GM19328 (cell line): Measurements from ENCODE around the gene SLC26A5.
"Not testable (repeated sequence)": the region's sequence is repeated elsewhere in the genome, so short reads cannot be mapped to it uniquely, and the experiment has no call there.

Experiments
- ATAC-seq: cut with Tn5 transposase; IDR thresholded peaks from one replicate; pipeline ENCODE4 v1.9.1; 2021; ENCODE audit warnings: mild to moderate bottlenecking, moderate library complexity; ENCODE audit not compliant: unreplicated experiment

The SLC26A5 gene

DNA sequence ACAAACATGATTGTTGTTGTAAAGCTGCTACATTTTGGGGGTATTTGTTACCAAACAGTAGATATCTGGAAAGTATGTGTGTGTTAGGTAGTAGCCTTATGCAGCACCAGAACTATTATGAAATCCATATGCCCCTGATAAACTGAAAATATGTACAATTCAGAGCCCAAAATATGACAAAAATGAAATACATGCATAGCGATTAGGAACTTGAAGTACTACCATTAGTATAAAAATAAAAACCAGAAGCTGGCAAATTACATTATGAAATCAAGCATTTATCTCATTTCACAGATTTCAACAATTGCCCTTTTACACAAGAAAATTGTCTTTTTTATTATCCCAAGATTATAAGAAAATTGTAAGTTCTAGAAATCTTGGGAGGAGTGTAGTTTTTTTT lies 33.9 kb downstream of the SLC26A5 start:
- no peak for ATAC-seq

DNA sequence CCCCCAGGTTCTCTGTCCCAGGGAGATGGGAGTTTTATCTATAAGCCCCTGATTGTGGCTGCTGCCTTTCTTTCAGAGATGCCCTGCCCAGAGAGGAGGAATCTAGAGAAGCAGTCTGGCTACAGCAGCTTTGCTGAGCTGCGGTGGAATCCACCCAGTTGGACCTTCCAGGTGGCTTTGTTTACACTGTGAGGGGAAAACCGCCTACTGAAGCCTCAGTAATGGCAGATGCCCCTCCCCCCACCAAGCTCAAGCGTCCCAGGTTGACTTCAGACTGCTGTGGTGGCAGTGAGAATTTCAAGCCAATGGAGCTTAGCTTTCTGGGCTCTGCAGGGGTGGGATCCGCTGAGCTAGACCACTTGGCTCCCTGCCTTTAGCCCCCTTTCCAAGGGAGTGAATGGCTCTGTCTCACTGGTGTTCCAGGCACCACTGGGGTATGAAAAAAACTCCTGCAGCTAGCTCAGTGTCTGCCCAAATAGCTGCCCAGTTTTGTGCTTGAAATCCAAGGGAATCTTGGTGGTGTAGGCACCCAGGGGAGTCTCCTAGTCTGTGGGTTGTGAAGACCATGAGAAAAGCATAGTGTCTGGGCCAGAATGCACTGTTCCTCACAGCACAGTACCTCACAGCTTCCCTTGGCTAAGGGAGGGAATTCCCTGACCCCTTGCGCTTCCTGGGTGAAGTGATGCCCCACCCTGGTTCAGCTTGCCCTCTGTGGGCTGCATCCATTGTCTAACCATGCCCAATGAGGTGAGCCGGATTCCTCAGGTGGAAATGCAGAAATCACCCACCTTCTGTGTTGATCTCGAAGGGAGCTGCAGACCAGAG lies 40.0 kb downstream of the SLC26A5 start:
- not testable (repeated sequence) for ATAC-seq

DNA sequence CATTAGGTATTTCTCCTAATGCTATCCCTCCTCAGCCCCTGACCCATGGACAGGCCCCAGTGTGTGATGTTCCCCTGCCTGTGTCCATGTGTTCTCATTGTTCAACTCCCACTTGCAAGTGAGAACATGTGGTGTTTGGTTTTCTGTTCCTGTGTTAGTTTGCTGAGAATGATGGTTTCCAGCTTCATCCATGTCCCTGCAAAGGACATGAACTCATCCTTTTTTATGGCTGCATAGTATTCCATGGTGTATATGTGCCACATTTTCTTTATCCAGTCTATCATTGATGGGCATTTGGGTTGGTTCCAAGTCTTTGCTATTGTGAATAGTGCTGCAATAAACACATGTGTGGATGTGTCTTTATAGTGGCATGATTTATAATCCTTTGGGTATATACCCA lies 46.3 kb downstream of the SLC26A5 start:
- not testable (repeated sequence) for ATAC-seq

DNA sequence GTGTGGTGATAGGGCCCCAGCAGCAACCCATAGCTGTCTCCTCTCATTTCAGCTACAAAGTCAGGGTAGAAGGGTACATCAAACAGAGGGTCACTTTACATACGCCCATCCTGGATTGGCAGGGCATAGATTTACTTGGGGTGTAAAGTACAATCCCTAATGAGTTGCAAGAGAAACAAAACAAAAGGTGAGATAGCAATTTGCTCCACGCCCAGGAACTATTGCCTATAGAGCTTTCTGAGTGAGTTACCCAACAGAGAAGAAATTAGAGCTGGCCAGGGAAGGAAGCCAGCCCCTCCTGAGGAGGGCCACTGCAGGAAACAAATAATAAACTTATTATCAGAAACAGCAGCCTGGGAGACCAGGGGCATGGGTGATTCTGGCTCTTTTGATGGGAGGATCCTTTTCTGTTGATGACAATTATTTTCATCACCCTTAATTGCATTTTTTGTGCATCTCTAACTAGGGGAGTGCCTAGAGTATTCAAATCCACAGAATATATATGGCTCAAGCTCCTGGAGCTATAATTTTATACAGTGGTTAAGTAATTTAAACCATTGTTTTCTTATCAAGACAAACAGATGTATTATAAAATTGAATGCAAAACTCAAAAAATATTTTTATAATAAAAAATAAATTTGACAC lies 47.4 kb downstream of the SLC26A5 start:
- no peak for ATAC-seq

DNA sequence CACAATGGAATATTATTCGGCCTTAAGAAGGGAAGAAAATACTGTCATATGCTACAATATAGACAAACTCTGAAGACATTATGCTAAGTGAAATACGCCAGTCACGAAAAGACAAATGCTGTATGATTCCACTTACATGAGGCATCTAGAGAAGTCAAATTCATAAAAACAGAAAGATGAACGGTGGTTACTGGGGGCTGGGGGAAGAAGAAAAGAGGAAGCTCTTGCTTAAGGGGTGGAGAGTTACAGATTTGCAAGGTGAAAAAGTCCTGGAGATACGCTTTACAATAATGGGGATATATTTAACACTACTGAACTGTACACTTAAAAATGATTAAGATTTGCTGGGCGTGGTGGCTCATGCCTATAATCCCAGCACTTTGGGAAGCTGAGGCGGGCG lies 49.5 kb downstream of the SLC26A5 start:
- no peak for ATAC-seq

DNA sequence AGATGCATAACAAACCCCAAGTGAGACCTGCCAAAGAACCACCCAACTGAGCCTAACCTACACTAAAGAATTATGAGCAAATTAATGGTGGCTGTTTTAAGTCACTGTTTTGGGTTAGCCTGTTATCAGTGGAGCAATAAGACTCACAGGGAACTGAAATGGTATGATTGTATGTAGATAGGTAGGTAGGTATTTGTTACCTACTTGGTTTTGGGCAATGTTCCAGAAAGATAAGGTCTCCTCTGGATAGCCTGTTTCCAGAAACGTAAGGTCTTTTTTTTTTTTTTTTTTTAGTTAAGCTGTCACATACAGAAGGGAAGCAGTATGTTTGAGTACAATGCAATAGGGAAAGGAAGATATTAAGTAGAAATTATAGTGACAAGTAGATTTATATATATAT lies 50.9 kb downstream of the SLC26A5 start:
- no peak for ATAC-seq

DNA sequence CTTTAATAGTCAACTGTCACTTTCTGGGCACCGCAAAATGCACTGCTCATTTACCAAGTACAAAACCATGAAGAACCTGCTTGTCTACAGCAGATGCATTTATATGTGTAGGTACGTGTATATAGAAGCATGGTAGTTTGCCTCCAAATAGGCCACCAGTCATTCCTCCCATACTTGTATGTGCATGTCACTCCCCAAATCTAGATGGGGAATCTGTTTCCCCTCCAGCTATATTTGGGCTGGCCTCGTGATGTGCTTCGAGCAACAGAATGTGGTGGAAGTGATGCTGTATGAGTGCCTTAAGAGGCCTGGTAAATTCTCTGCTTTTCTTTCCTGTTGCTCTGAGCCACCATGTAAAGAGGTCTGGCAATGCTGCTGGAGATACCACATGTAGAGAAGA lies 51.4 kb downstream of the SLC26A5 start:
- ATAC-seq: no peak

DNA sequence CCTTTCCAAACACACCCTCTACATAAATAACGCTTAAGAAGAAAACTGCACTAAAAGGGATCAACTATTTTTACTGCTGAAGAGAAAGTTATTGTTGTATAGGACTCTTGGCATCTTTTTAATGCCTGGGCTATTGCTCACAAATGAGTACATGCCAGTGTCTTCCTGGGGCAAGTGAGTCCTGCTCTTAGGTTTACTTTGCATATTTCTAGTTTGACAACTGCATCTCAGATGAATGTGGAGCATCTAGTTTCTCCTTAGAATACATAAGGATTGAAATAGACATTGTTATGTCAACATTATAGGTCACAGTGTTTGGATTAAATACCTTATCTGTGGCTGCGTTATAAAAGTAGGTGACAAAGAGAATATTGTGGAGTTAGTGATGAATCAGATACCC lies 54.0 kb downstream of the SLC26A5 start:
- ATAC-seq: no peak

DNA sequence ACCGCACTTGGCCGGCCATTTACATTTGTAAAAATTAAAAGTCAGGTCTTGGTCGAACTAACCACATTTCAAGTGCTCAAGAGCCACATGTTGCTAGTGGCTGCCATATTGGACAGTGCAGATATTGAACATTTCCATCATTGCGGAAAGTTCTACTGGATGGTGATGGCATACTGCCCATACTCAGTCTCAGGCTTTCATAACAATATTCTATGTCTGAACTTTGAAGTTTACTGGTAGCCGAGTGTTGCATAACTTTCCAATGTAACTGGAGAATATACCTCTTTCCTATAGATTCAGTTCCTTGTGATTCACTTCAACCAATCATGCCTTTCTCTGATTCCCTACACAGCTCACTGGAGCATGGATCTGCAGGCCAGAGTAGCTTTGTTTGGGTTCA lies 54.9 kb downstream of the SLC26A5 start:
- no peak for ATAC-seq

DNA sequence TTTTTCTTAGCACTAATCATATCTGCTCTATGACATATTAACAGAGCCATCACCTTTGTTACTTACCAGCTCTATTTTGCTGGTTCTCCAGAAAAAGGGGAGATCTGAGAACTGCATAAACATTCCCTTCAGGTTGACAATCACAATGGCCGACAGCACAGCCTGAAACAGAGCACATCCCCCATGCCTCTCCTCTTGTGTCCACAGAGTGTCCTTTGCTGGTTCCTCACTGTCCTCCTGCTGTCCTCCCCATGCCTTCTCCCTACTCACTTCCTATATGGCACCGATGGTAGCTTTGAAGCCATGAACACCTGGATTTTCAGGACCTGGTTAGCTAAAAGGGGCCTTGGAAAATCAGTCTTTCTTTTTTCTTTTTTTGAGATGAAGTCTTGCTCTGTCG lies 56.7 kb downstream of the SLC26A5 start:
- no peak for ATAC-seq

DNA sequence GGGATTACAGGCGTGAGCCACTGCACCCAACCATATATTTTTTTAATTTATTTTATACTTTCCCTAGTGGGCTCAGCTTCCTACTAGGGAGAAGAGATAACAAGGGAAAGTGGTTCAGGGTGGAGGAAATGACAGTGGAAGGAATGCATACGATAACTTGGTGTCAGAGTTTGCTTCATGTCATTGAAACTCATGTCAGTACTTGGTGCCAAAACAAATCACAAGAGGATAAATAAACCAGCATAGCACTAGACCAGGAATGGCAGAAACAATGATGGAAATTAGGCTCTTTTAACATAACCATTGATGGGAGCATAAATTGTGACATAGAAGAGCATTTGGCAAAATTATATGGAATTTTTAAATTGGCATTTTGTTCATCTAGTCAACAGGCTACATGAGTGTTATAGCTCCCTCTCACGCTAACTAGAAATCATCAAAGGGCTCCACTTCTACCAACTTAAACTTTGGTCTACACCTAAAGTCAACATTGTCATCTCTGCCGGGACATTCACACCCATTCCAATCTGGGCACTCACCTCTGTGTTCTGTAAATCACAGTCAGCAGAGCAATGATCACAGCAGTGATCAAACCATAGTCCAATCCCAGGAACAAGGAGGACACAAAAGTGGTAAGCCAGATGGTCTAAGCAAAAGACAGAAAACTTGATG lies 57.4 kb downstream of the SLC26A5 start:
- ATAC-seq: no peak

DNA sequence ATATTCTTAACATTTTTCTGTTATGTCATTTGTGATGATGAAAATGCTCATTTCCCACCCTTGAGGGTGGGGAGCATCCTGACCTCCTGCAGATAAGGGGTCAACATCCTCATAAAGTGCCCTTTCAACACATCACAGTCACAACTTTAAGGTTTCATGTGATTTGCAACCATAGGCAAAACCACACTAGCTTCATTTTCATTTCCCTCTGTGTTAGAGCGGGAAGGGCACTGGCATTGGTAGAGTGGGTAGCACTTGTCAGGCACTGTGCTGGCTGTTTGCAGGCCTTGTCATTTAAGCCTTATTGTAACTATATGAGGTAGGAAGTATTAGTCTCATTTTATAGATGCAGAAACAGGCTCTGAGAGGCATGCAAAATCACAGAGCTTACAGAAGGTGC lies 58.8 kb downstream of the SLC26A5 start:
- ATAC-seq: no peak

DNA sequence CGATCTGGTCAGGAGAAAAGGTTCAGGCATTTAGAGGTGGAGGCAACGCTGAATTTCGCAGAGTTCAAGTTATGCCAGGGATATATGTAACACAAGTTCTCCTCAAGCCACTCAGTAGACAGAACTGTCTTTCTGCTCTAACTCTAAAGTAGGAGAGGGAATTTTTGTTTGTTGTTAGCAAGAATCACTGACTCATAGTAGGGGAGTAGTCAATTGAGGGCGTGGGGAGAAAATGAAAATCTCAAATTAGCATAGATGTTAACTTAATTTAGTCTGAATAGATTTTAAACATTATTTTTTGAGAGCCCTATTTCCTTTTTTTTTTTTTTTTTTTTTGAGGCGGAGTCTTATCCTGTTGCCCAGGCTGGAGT lies 64.0 kb downstream of the SLC26A5 start:
- no peak for ATAC-seq

DNA sequence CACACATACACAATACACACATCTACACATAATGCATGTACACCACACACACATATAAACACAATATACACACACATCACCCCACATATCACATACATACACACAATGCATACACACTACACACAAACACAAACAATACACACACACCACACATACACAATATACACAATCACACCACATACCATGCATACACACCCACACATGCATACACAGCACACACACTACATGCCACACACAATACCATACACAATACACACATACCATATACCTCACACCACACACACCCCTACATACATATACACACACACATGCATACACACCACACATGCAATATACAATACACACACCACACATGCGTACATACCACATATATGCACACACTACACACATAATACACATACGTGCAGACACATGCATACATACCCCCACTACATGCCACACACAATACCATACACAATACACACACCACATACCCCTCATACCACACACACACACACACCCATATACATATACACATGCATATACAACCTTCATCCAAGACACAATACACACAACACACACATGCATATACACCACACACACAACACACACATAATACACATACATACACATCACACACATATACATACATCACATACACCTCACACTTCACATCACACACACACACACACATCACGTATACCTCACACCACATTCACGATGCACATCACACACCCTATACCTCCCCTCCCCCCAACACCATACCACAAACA lies 64.6 kb downstream of the SLC26A5 start:
- no peak for ATAC-seq

DNA sequence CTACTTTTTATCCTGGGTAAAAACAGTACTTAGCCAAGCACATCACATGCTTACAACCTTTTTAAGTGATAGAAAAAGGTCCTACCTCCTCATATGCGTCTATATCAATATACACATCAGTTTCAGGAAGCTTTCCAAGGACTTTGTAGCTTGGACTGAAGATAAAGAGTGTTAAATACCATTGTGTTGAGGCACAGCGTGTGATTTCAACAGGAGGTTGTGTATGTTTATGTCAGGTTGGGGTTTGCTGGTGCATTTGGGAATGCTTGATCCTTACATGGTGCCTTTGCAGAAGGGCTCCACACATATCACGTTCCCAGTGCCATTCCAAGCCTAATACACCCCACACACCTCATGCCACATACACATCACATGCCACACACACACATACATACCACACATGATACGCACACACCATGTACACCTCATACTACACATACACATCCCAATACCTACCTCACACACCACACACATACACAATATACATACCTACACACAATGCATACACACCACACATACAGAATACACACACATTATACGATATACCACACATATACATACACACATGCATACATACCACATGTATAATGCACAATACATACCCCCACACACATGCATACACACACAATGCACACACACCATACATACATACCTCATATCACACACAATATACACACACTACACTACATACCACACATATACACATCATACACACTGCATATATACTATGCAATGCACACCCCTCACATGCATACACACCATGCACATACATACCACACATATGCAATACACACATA lies 65.4 kb downstream of the SLC26A5 start:
- no peak for ATAC-seq

DNA sequence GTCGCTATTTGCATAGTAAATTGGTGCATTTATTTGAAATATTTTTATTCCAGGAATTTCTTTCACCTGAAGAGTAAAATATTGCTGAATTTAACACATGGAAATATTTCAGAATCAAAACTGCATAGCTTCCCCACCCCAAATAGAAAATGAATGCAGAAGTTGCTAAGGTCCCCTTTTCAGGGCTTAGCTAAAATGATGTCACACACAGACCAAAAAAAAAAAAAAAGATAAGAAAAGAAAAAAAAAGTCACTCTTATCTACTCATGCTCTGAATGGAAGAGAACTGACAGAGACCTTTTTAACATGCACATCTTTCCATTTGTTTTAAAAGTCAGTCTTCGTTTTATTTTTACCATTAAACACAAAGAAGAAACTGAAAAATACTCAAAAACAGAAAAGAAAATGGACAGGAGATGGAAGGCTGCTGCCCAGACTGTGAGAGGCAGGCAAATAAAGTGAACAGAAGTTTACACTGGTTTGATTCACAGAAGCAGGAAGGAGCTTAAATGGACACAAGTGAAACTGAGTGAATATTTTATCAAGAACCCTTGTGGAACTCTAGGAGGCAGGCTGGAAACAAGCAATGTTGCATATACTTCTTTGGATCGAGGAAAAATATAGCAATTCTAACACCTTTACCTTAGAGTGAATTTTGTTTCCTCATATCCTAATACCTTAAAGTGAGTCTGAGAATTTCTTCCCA lies 66.6 kb downstream of the SLC26A5 start:
- ATAC-seq: no peak

DNA sequence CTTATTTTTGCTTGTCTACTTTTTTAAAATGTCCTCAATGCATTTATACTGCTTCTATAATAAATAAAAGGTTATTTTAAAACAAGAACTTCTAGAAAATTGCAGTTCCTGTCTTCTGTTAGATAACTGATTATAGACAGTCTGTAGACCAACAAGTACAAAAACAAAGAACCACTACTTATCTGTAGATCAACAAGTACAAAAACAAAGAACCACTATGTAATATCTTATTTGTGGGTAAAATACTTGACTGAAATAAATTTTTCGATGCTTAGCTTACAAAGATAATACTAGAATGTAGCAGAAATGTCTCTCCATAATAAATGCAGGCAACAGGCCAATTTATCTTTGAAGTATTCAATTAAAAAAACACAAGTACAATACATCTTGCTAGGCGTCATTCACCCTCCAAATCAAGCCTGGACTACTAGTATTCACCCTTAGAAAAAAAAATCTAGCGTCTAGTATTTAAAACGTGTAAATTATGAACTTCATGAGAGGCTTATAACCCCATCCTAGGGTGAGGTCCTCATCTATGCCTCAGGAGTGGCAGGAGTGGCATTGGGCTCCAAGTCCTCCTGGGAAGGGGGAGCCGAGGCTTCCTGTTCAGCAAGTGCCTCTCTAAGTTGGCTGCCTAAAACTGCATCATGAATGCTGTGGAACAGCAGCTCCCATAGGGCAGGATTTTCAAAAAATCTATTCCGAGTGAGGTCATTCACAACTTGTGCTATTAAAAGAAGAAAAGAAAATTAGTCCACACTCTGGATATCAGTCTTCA lies 72.0 kb downstream of the SLC26A5 start:
- no peak for ATAC-seq

DNA sequence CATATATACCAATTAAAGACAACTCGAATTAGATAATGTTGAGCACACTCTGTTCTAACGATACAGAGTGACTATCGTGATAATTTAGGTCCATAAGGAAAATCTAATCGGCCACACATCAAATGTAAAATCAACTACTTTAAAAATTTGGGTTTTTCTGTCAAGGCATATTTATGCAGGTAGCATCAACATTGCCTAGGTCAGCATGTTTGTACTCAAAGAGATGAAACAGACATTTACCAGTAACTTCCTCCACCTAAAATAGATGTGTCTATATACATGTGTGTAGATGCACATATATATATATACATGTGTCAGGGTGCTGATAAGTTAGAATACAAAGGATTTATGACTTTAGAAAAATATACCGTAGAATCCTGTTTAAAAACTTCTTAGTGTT lies 76.6 kb downstream of the SLC26A5 start:
- ATAC-seq: no peak

DNA sequence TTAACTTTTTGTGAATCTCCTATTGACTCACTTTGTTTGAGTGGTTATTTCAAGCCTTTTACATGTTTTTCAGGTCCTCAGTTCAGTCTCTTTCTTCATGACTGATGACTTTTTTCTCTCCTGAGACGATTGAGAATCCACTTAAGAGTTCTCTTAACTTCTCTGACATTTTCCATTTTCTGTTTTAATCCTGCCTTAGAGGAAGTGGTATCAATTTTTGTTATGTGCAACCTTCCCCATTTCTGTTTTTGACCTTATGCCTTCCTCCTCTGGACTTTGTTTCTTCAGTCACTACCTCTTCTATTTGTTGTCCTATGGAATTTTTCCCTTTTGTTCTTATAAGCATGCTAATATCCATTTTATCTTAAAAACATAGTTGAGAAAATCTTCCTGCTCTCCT lies 96.2 kb downstream of the SLC26A5 start:
- no peak for ATAC-seq
